Lower leg skin (tissue), 4 donors: Measurements from ENCODE around the gene NFYC. TPM values are rescaled to one million over a fixed set of nuclear protein-coding genes. Genes with fewer than 3 reads are reported as not detected.

Experiments used
- DNase-seq, 2 donors: peaks; one replicate each; pipeline ENCODE4 v3.0.0-alpha.2; 2019; ENCODE audit warnings: low spot score in 2 of 2
- H3K4me3 ChIP-seq: fragments of 200-600 bp; sonication (generic); 2 replicates; pipeline ENCODE4 v1.5.1; 2017; ENCODE audit warnings: mild to moderate bottlenecking, low read depth; ENCODE audit not compliant: poor library complexity, severe bottlenecking
- CTCF ChIP-seq, 3 donors: fragments of 450-650 bp; IDR thresholded peaks; one replicate each; pipeline ENCODE4 v1.5.1; 2016; ENCODE audit warnings: antibody characterized with exemption in 3 of 3, mild to moderate bottlenecking in 3 of 3, moderate library complexity in 2 of 3
- POLR2A ChIP-seq, 2 donors: fragments of 450-650 bp; IDR thresholded peaks; one replicate each; pipeline ENCODE4 v1.6.1; 2016 to 2017; ENCODE audit warnings: antibody characterized with exemption in 2 of 2, mild to moderate bottlenecking in 1 of 2, moderate library complexity in 1 of 2
- WGBS, 2 donors: methylation state at CpG; one replicate each; pipeline ENCODE4 v1.1.5; 2018; 5-methylcytosine and 5-hydroxymethylcytosine counted together
- intact Hi-C: fragments of 100-400 bp; cut with DNase I; formaldehyde crosslinking; loops from one replicate; pipeline ENCODE4 v1.15.0; 2023; ENCODE audit warnings: low total_unique reads
- total RNA-seq, 4 donors: library from RNA; depleted of rRNA; stranded (reverse); fragments of >200 nt; gene quantifications; one replicate each; pipeline ENCODE4 v1.1.0, GENCODE V29; 2016

Gene NFYC
- total RNA-seq, 4 donors from 2014 or later = 53.3 to 94.4 (median 68.0) TPM

- 80 to 82% methylated on average over 6 of the region's 6 CpGs for WGBS, 2 donors
- no peak for TF ChIP-seq CTCF (IDR thresholded peaks at IDR 0.05)
- TF ChIP-seq POLR2A (IDR thresholded peaks at IDR 0.05) = no peak
- intact Hi-C loops = no loop called here
- no peak overlapping the region for H3K4me3 ChIP-seq
- no peak for DNase-seq
Measured at GRCh38 chr1:40738831-40739230, 47.3 kb downstream of the NFYC start.

DNA sequence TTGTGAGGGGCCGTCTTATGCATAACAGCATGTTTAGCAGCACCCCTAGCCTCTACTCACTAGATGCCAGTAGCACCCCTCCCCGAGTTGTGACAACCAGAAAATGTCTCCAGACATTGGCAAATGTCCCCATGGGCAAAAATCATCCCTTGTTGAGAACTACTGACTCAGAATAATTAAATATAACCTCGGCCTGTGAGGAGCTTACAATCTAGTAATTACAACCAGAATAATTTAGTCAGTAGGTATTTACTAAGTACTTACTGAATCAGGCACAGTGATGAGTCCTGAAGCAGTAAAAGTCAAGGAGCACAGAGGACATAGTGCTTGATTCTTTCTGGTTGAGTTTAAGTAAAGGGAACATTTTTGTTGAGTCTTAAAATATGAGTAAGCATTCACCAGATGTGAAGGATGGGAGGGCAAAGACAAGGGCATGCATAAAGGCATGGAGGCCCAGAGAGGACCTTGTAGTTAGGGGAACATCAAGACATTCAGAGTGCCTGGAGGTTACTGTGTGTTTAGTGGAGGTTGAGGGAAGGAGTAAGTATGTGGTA, 48.0 kb downstream of the NFYC start:
- intact Hi-C loops = no loop called here
- H3K4me3 ChIP-seq = no peak overlapping the region
- TF ChIP-seq POLR2A (IDR thresholded peaks at IDR 0.05) = no peak
- no peak for TF ChIP-seq CTCF (IDR thresholded peaks at IDR 0.05)
- no peak for DNase-seq
- WGBS, 2 donors = 82% methylated on average over 3 of the region's 3 CpGs

DNA sequence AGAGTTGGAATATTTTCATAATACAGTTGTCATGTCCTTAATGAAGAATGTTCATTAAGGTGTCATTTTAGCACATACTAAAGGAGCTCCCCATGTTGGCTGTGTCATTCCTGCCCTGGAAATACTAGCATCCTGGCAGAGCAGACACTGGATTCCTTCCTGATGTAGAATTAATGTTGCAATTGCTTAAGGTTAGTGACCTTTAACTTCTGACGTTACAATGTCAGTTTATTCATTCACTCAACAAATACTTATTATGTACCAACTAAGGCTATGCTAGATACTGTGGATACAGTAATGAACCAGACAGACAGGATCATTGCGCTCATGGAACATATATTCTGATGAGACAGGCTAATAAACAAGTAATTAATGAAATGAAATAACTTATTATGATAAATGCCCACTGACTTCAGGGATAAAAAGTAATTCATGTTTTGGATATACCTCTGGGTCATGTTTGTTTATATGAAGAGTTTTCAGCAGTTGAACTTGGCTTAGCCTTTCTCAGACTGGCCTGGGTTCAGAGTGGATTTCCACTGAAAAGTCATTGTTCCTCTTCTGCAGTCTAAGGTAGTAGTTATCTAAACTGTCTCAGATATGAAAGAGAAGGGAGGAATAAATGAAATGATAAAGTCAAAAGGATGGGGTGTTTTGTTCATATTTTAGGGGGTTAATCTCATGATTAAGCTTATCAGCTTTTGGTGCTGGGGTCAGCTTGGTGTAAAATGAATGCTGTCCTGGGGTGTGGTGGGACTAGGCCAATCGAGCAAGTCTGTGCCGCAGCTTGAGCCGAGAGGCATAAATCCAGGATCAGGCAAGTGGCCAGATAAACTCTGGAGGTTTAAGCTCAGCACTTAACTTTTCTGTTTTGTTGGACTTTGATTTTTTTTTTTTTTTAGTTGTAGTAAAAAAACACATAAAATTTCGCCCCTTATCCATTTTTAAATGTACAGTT, 48.8 kb downstream of the NFYC start:
- WGBS, 2 donors = 46 to 57% methylated on average over 6 of the region's 6 CpGs

GRCh38 chr1:40740997-40741736, 49.7 kb downstream of the NFYC start:
- intact Hi-C loops = no loop called here
- WGBS, 2 donors = 94 to 95% methylated on average over 7 of the region's 7 CpGs
- TF ChIP-seq POLR2A (IDR thresholded peaks at IDR 0.05) (no peak), CTCF (IDR thresholded peaks at IDR 0.05) (no peak)
- no peak for DNase-seq
- no peak overlapping the region for H3K4me3 ChIP-seq

More for the DNA sequence above, 48.8 kb downstream of the NFYC start:
- H3K4me3 ChIP-seq = no peak overlapping the region
- intact Hi-C loops = no loop called here
- DNase-seq = no peak
- TF ChIP-seq CTCF (IDR thresholded peaks at IDR 0.05) (no peak), POLR2A (IDR thresholded peaks at IDR 0.05) (no peak)

GRCh38 chr1:40742363-40743061, 51.0 kb downstream of the NFYC start:
- no peak for TF ChIP-seq POLR2A (IDR thresholded peaks at IDR 0.05)
- no peak for DNase-seq
- H3K4me3 ChIP-seq = no peak overlapping the region
- intact Hi-C loops = no loop called here
- WGBS, 2 donors = 83 to 85% methylated on average over 3 of the region's 3 CpGs
